Prostate gland (tissue), 2 donors: Measurements from ENCODE around the gene PLCG1.

Experiments
- CTCF ChIP-seq, 4 experiments: fragments of 200-600 bp in 2 of 4; fragments of 450-650 bp in 2 of 4; sonication (generic) in 2 of 4; IDR thresholded peaks; 1 replicate in 3 of 4; 2 replicates in 1 of 4; pipeline ENCODE4 v1.5.1; 2016 to 2019; ENCODE audit warnings: antibody characterized with exemption in 4 of 4, mild to moderate bottlenecking in 2 of 4, moderate library complexity in 2 of 4
- POLR2A ChIP-seq: fragments of 450-650 bp; IDR thresholded peaks from one replicate; pipeline ENCODE4 v1.6.1; 2016; ENCODE audit warnings: antibody characterized with exemption, mild to moderate bottlenecking
- POLR2AphosphoS5 ChIP-seq: sonication (generic); formaldehyde crosslinking; IDR thresholded peaks from one replicate; pipeline ENCODE4 v1.6.1; 2017; ENCODE audit warnings: antibody characterized with exemption

GRCh38 chr20:41091927-41092326 lies 45.4 kb upstream of the PLCG1 start:
- TF ChIP-seq CTCF (IDR thresholded peaks at IDR 0.05) (no peak), POLR2A (no peak), POLR2AphosphoS5 (no peak)
